ENCODE measurements around the gene MAN2B2. TPM values are rescaled to one million over a fixed set of nuclear protein-coding genes. Genes with fewer than 3 reads are reported as not detected.
A peak's percentile ranks its signal among the peaks of the same experiment; 100 is the strongest.

Gene MAN2B2
- total RNA-seq, 1 experiment from 2014 or later, result 27.8 TPM

DNA sequence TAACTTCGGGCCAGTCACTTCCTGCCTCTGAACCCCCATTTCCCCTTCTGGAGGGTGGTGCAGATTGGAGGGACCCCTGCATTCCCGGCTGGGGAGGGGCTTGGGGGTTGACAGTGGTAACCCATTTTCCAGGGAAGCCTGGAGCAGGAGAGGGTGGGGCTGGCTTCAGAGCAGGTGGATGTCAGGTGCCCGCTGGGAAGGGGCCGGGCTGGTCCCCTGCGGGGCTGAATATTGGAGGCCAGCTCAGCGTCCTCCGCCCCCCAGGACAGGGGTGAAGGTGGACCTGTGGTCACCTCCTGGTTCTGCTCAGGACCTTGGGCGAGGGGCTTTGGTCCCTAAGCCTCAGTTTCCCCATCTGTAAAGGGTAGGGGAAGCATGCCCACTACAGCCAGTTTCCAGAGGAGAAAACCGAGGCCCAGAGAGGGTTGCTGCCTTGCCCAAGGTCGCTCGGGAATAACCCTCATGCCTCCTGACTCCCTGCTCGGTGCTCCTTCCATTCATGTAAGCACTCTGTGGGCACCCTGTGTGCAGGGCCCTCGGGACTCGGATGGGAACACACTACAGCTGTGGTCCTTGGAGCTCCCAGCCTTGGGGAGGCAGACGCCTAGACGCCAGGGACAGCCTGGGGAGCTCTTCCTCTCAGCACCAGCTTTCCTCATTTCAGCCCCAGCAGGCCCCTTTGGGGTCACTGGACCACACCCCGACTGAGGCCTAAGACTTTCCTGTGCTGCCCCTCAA, 683 bp downstream of the MAN2B2 start:
- no peak for TF ChIP-seq EZH2 (IDR thresholded peaks at IDR 0.05; ENCODE audit: low read depth)
- TF ChIP-seq, protein P1, sequence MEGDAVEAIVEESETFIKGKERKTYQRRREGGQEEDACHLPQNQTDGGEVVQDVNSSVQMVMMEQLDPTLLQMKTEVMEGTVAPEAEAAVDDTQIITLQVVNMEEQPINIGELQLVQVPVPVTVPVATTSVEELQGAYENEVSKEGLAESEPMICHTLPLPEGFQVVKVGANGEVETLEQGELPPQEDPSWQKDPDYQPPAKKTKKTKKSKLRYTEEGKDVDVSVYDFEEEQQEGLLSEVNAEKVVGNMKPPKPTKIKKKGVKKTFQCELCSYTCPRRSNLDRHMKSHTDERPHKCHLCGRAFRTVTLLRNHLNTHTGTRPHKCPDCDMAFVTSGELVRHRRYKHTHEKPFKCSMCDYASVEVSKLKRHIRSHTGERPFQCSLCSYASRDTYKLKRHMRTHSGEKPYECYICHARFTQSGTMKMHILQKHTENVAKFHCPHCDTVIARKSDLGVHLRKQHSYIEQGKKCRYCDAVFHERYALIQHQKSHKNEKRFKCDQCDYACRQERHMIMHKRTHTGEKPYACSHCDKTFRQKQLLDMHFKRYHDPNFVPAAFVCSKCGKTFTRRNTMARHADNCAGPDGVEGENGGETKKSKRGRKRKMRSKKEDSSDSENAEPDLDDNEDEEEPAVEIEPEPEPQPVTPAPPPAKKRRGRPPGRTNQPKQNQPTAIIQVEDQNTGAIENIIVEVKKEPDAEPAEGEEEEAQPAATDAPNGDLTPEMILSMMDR (conservative IDR thresholded peaks at IDR 0.05), result no peak
- Histone ChIP-seq H3K4me1 (replicated peaks; ENCODE audit: insufficient read depth) (no peaks in the 10 kb centered on the region), H3K4me2 (peak overlapping the region; percentile 90), H3K9me3 (ENCODE audit: insufficient read depth, low read depth) (no peaks in the 10 kb centered on the region), H3F3A (ENCODE audit: insufficient read depth, low read depth) (no peaks in the 10 kb centered on the region), H3K79me2 (ENCODE audit: low read depth) (peaks cover 5% of the 10 kb centered on the region; the same call in 1 of the 2 replicates), H3K9me2 (ENCODE audit: insufficient read depth) (no peaks in the 10 kb centered on the region), H4K20me1 (ENCODE audit: insufficient read depth) (no peaks in the 10 kb centered on the region), H3K4me3 (peak overlapping the region; percentile 71), H3K27me3 (ENCODE audit: insufficient read depth, low read depth) (no peaks in the 10 kb centered on the region), H3K36me3 (ENCODE audit: low read depth) (no peaks in the 10 kb centered on the region), H2AFZ (peak overlapping the region; percentile 87), H3K27ac (no peak overlapping the region)
- ChIA-PET POLR2A (ENCODE audit: unreplicated experiment) (interaction anchor here (0.5 kb wide), 1 partner anchor 118 kb away, joined by 3 read pairs; no protein-coding TSS in a partner anchor), CTCF (interaction anchor here (1.6 kb wide), 1 partner anchor 28 kb away, joined by 4 read pairs; no protein-coding TSS in a partner anchor)
- BruUV-seq (replicated peaks), result TSS peak; percentile 50
- intact Hi-C loops (cut with micrococcal nuclease; ENCODE audit: unreplicated experiment), result loop anchor here (10.0 kb wide), 1 partner anchor 69 kb away; the partner anchor contains the start of gene MRFAP1
- no peak for DNase-seq

DNA sequence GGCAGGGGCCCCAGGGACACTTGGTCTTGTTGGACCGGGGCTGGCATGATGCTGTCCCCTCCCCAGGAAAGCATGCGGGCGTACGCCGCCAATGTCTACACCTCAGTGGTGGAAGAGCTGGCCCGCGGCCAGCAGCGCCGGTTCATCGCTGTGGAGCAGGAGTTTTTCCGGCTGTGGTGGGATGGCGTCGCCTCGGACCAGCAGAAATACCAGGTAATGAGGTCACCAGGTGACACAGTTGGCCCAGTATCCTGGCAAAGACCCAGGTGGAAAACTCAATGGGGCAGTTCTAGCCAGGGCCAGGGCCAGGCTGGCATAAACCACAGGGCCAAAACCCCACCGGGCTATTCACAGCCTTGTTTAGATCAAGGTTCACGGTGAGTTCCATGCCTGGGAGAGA, 1.5 kb downstream of the MAN2B2 start:
- no peak overlapping the region for H3K4me2 ChIP-seq
- H3K4me1 ChIP-seq (replicated peaks; ENCODE audit: insufficient read depth), result no peaks in the 10 kb centered on the region
- no TSS peak for BruUV-seq (replicated peaks)
- no peak overlapping the region for H2AFZ ChIP-seq
- POLR2A ChIA-PET (ENCODE audit: unreplicated experiment), result interaction anchor here (0.6 kb wide), 2 partner anchors 333 to 509 kb away, joined by 3 to 4 read pairs; no protein-coding TSS in a partner anchor
- H3K36me3 ChIP-seq (ENCODE audit: low read depth), result no peaks in the 10 kb centered on the region
- intact Hi-C loops (cut with micrococcal nuclease; ENCODE audit: unreplicated experiment), result loop anchor here (10.0 kb wide), 1 partner anchor 68 kb away; the partner anchor contains the start of gene MRFAP1
- H3K27ac ChIP-seq, result no peak overlapping the region
- no peaks in the 10 kb centered on the region for H3K9me2 ChIP-seq (ENCODE audit: insufficient read depth)
- peaks cover 5% of the 10 kb centered on the region; the same call in 1 of the 2 replicates for H3K79me2 ChIP-seq (ENCODE audit: low read depth)
- TF ChIP-seq, protein P1 (conservative IDR thresholded peaks at IDR 0.05), result no peak
- no peak for TF ChIP-seq EZH2 (IDR thresholded peaks at IDR 0.05; ENCODE audit: low read depth)
- H3F3A ChIP-seq (ENCODE audit: insufficient read depth, low read depth), result no peaks in the 10 kb centered on the region
- H3K9me3 ChIP-seq (ENCODE audit: insufficient read depth, low read depth), result no peaks in the 10 kb centered on the region
- no peaks in the 10 kb centered on the region for H4K20me1 ChIP-seq (ENCODE audit: insufficient read depth)
- H3K27me3 ChIP-seq (ENCODE audit: insufficient read depth, low read depth), result no peaks in the 10 kb centered on the region
- DNase-seq, result peak in 1 of 2 experiments; percentile 87
- CTCF ChIA-PET, result no interaction called here
- no peak overlapping the region for H3K4me3 ChIP-seq

DNA sequence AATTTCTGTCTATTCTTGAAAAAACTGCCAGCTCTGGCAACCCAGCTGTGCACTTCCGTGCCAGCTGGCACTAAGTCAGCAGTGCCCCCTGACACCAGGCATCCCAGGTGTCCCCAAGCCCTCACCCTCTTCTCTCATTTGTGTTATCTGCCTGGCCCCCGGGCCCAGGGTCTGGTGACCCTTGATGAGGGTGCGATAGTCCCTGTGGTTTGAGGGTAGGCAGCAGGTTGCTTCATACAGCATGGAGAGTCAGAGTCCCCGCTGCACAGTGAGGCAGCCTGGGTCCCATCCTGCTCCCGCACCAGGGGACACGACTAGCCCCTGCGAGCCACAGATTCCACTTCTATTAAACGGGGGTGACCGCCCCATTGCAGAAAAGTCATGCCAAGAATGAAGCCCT, 1.9 kb downstream of the MAN2B2 start:
- Histone ChIP-seq H4K20me1 (ENCODE audit: insufficient read depth) (no peaks in the 10 kb centered on the region), H3K9me2 (ENCODE audit: insufficient read depth) (no peaks in the 10 kb centered on the region), H3F3A (ENCODE audit: insufficient read depth, low read depth) (no peaks in the 10 kb centered on the region), H3K4me1 (replicated peaks; ENCODE audit: insufficient read depth) (no peaks in the 10 kb centered on the region), H3K79me2 (ENCODE audit: low read depth) (peaks cover 5% of the 10 kb centered on the region; the same call in 1 of the 2 replicates), H3K4me3 (no peak overlapping the region), H2AFZ (no peak overlapping the region), H3K4me2 (no peak overlapping the region), H3K27me3 (ENCODE audit: insufficient read depth, low read depth) (no peaks in the 10 kb centered on the region), H3K9me3 (ENCODE audit: insufficient read depth, low read depth) (no peaks in the 10 kb centered on the region), H3K27ac (no peak overlapping the region), H3K36me3 (ENCODE audit: low read depth) (no peaks in the 10 kb centered on the region)
- no peak for TF ChIP-seq EZH2 (IDR thresholded peaks at IDR 0.05; ENCODE audit: low read depth)
- TF ChIP-seq, protein P1 (conservative IDR thresholded peaks at IDR 0.05), result no peak
- BruUV-seq (replicated peaks), result no TSS peak
- intact Hi-C loops (cut with micrococcal nuclease; ENCODE audit: unreplicated experiment), result loop anchor here (10.0 kb wide), 1 partner anchor 68 kb away; the partner anchor contains the start of gene MRFAP1
- DNase-seq, result no peak
- ChIA-PET CTCF (no interaction called here), POLR2A (ENCODE audit: unreplicated experiment) (interaction anchor here (0.6 kb wide), 2 partner anchors 332 to 509 kb away, joined by 3 to 4 read pairs; no protein-coding TSS in a partner anchor)

Measured in PC-9 (cell line).